Hepatocyte (in vitro differentiated cells): ENCODE measurements around the gene POLE4. TPM values are rescaled to one million over a fixed set of nuclear protein-coding genes. Genes with fewer than 3 reads are reported as not detected.
A peak's percentile ranks its signal among the peaks of the same experiment; 100 is the strongest.

Experiments
- DNase-seq: peaks from one replicate; pipeline ENCODE4 v3.0.0-alpha.2; 2016; ENCODE audit warnings: low spot score
- H2AFZ ChIP-seq: fragments of 200-600 bp; sonication (generic); 2 replicates; pipeline ENCODE4 v1.6.0; 2016; ENCODE audit warnings: antibody characterized with exemption, mild to moderate bottlenecking
- H3K27ac ChIP-seq: fragments of 200-600 bp; sonication (generic); 2 replicates; pipeline ENCODE4 v1.5.1; 2016; ENCODE audit warnings: mild to moderate bottlenecking
- H3K27me3 ChIP-seq: fragments of 200-600 bp; sonication (generic); 2 replicates; pipeline ENCODE4 v1.6.1; 2016
- H3K36me3 ChIP-seq: fragments of 200-600 bp; sonication (generic); replicated peaks from 2 replicates; pipeline ENCODE4 v1.5.1; 2016; ENCODE audit warnings: low read depth; ENCODE audit not compliant: insufficient read depth
- H3K4me1 ChIP-seq: fragments of 200-600 bp; sonication (generic); 2 replicates; pipeline ENCODE4 v1.5.1; 2016; ENCODE audit warnings: mild to moderate bottlenecking, moderate library complexity; ENCODE audit not compliant: insufficient read depth
- H3K4me2 ChIP-seq: fragments of 200-600 bp; sonication (generic); 2 replicates; pipeline ENCODE4 v1.6.0; 2016
- H3K4me3 ChIP-seq: fragments of 200-600 bp; sonication (generic); 2 replicates; pipeline ENCODE4 v1.5.1; 2016; ENCODE audit warnings: mild to moderate bottlenecking
- H3K79me2 ChIP-seq: fragments of 200-600 bp; sonication (generic); 2 replicates; pipeline ENCODE4 v1.6.0; 2017; ENCODE audit warnings: mild to moderate bottlenecking
- H3K9me2 ChIP-seq: fragments of 200-600 bp; sonication (generic); replicated peaks from 2 replicates; pipeline ENCODE4 v1.6.0; 2017; ENCODE audit warnings: mild to moderate bottlenecking; ENCODE audit not compliant: insufficient read depth
- H3K9me3 ChIP-seq: fragments of 200-600 bp; sonication (generic); 2 replicates; pipeline ENCODE4 v1.5.1; 2016; ENCODE audit warnings: low read depth, mild to moderate bottlenecking
- H4K20me1 ChIP-seq: fragments of 200-600 bp; sonication (generic); 2 replicates; pipeline ENCODE4 v1.6.0; 2016; ENCODE audit warnings: mild to moderate bottlenecking; ENCODE audit not compliant: insufficient read depth, poor library complexity, severe bottlenecking
- CTCF ChIP-seq: fragments of 200-600 bp; sonication (generic); IDR thresholded peaks from 2 replicates; pipeline ENCODE4 v1.5.1; 2016; ENCODE audit warnings: antibody characterized with exemption, mild to moderate bottlenecking; ENCODE audit not compliant: poor library complexity
- EZH2 ChIP-seq: fragments of 200-600 bp; sonication (generic); IDR thresholded peaks from 2 replicates; pipeline ENCODE4 v1.6.1; 2016; ENCODE audit warnings: antibody characterized with exemption, mild to moderate bottlenecking, borderline replicate concordance
- EZH2phosphoT487 ChIP-seq: fragments of 200-600 bp; sonication (generic); IDR thresholded peaks from one replicate; pipeline ENCODE4 v1.6.1; 2018; ENCODE audit warnings: antibody characterized with exemption, mild to moderate bottlenecking, low read depth, moderate library complexity; ENCODE audit not compliant: unreplicated experiment, severe bottlenecking
- WGBS: methylation state at CpG from one replicate; pipeline ENCODE4 v1.1.6; 2016; ENCODE audit warnings: low lambda C conversion rate; ENCODE audit errors: missing lambda C conversion rate; 5-methylcytosine and 5-hydroxymethylcytosine counted together
- polyA plus RNA-seq: library from polyadenylated mRNA; unstranded; fragments of >200 nt; fragmentation: Nextera tagmentation; extraction: Ambion mirVana; gene quantifications from 2 replicates; pipeline ENCODE4 v1.2.1, GENCODE V29; 2016
- total RNA-seq: library from RNA; depleted of rRNA; stranded (reverse); fragments of >200 nt; gene quantifications from 2 replicates; pipeline ENCODE4 v1.2.3, GENCODE V29; 2014

Gene POLE4
- total and polyA plus RNA-seq, 2 experiments from 2014 or later, result 20.8 to 160 TPM

- DNase-seq, result no peak
Observed at GRCh38 chr2:74985978-74986609, 27.7 kb downstream of the POLE4 start.

GRCh38 chr2:74991977-74992376 lies 33.5 kb downstream of the POLE4 start:
- Histone ChIP-seq H3K4me2 (peak overlapping the region; percentile 11), H3K4me3 (no peak overlapping the region), H3K4me1 (peaks cover 4% of the 10 kb centered on the region), H3K9me3 (no peaks in the 10 kb centered on the region), H3K9me2 (no peaks in the 10 kb centered on the region), H3K27me3 (no peaks in the 10 kb centered on the region), H3K27ac (peak overlapping the region; percentile 73), H3K79me2 (no peaks in the 10 kb centered on the region), H4K20me1 (no peaks in the 10 kb centered on the region), H3K36me3 (no peaks in the 10 kb centered on the region), H2AFZ (no peak overlapping the region)
- TF ChIP-seq EZH2phosphoT487, result no peak
- no peak for TF ChIP-seq EZH2
- TF ChIP-seq CTCF, result no peak
- peak; percentile 68 for DNase-seq
- 32% methylated on average over 4 of the region's 4 CpGs for WGBS

More at GRCh38 chr2:74985978-74986609, 27.7 kb downstream of the POLE4 start:
- Histone ChIP-seq H2AFZ (no peak overlapping the region), H3K27ac (no peak overlapping the region), H3K79me2 (no peaks in the 10 kb centered on the region), H3K27me3 (no peaks in the 10 kb centered on the region), H3K4me2 (no peak overlapping the region), H3K36me3 (no peaks in the 10 kb centered on the region), H4K20me1 (no peaks in the 10 kb centered on the region), H3K9me2 (no peaks in the 10 kb centered on the region), H3K9me3 (no peaks in the 10 kb centered on the region), H3K4me3 (no peak overlapping the region), H3K4me1 (no peaks in the 10 kb centered on the region)
- WGBS, result 78% methylated on average over 7 of the region's 7 CpGs
- TF ChIP-seq EZH2 (no peak), EZH2phosphoT487 (no peak), CTCF (no peak)

- no peak overlapping the region for H3K27ac ChIP-seq
- H3K4me2 ChIP-seq, result no peak overlapping the region
- DNase-seq, result no peak
- no peaks in the 10 kb centered on the region for H4K20me1 ChIP-seq
- TF ChIP-seq CTCF (no peak), EZH2 (no peak), EZH2phosphoT487 (no peak)
- no peaks in the 10 kb centered on the region for H3K79me2 ChIP-seq
- WGBS, result 95% methylated on average over 5 of the region's 5 CpGs
- no peaks in the 10 kb centered on the region for H3K27me3 ChIP-seq
- H2AFZ ChIP-seq, result no peak overlapping the region
- no peak overlapping the region for H3K4me3 ChIP-seq
- H3K4me1 ChIP-seq, result no peaks in the 10 kb centered on the region
- H3K9me2 ChIP-seq, result no peaks in the 10 kb centered on the region
- no peaks in the 10 kb centered on the region for H3K9me3 ChIP-seq
- H3K36me3 ChIP-seq, result no peaks in the 10 kb centered on the region
Observed at GRCh38 chr2:74999468-74999867, 41.0 kb downstream of the POLE4 start.
